ENCODE results near the gene ERC2. TPM values are rescaled to one million over a fixed set of nuclear protein-coding genes. Genes with fewer than 3 reads are reported as not detected.

Gene ERC2
- total RNA-seq, 4 donors from 2014 or later, result 0.81 to 2.9 (median 1.6) TPM

DNA sequence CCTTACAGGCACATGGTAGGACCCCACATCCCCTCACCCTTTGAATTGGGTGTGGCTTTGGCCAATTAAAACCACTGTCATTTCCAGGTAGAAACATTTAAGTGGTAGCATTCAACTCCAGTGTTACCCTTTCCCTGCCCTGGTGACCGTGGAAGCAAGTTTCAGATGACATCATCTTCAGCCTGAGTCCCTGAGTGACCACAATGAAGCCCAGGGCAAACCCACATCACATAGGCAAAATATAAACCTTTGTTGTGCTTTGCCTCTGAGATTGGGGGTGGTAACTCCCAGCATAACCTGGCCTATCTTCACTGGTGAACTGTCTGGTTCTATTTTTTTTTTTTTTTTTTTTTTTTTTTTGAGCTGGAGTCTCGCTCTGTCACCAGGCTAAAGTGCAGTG, 577.2 kb downstream of the ERC2 start:
- ATAC-seq, result no peak
- Histone ChIP-seq H3K9me3 (no peaks in the 10 kb centered on the region), H3K4me3 (no peak overlapping the region), H3K27me3 (no peaks in the 10 kb centered on the region), H3K27ac (no peak overlapping the region), H3K36me3 (no peaks in the 10 kb centered on the region), H3K4me1 (peaks cover 0 to 8% (median 0%) of the 10 kb centered on the region in 3 donors)
- TF ChIP-seq, protein P1, sequence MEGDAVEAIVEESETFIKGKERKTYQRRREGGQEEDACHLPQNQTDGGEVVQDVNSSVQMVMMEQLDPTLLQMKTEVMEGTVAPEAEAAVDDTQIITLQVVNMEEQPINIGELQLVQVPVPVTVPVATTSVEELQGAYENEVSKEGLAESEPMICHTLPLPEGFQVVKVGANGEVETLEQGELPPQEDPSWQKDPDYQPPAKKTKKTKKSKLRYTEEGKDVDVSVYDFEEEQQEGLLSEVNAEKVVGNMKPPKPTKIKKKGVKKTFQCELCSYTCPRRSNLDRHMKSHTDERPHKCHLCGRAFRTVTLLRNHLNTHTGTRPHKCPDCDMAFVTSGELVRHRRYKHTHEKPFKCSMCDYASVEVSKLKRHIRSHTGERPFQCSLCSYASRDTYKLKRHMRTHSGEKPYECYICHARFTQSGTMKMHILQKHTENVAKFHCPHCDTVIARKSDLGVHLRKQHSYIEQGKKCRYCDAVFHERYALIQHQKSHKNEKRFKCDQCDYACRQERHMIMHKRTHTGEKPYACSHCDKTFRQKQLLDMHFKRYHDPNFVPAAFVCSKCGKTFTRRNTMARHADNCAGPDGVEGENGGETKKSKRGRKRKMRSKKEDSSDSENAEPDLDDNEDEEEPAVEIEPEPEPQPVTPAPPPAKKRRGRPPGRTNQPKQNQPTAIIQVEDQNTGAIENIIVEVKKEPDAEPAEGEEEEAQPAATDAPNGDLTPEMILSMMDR (IDR thresholded peaks at IDR 0.05), result no peak
- TF ChIP-seq EP300 (IDR thresholded peaks at IDR 0.05) (no peak), POLR2AphosphoS5 (IDR thresholded peaks at IDR 0.05) (no peak), POLR2A (IDR thresholded peaks at IDR 0.05) (no peak)
- WGBS, 2 donors (ENCODE audit: low coverage in 1 of 2), result 67 to 85% methylated on average over 1 to 2 of the region's 2 CpGs

DNA sequence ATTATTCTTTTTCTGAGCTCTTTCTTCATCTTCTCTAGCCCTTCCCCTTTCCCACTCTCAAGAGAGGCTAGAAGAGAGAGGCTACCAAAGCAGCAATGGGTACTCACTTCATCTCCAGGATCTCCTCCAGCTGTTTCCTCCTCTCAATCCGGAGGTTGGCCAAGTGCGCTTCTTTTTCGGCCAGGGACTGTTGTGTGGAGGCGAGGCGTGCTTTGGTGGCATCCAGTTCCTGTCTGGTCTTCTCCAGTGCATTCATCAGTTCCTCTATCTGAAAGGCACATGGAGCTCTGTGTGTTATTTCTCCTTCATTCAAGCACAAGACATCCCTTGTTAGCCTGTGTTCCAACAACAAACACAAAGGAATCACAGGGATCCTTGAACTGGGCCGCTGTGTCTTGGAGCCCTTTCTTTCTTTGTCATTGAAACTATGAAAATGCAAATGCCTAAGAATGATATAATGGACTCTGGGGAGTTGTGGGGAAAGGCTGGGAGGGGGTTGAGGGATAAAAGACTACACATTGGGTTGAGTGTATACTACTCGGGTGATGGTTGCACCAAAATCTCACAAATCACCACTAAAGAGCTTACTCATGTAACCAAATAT, 579.9 kb downstream of the ERC2 start:
- no peaks in the 10 kb centered on the region for H3K36me3 ChIP-seq
- WGBS, 2 donors (ENCODE audit: low coverage in 1 of 2), result 89 to 92% methylated on average over 6 to 7 of the region's 7 CpGs
- ATAC-seq, result no peak
- H3K27ac ChIP-seq, result no peak overlapping the region
- TF ChIP-seq POLR2A (IDR thresholded peaks at IDR 0.05) (no peak), POLR2AphosphoS5 (IDR thresholded peaks at IDR 0.05) (no peak), EP300 (IDR thresholded peaks at IDR 0.05) (no peak)
- TF ChIP-seq, protein P1 (IDR thresholded peaks at IDR 0.05), result no peak
- no peak overlapping the region for H3K4me3 ChIP-seq
- H3K27me3 ChIP-seq, result no peaks in the 10 kb centered on the region
- H3K4me1 ChIP-seq, result peaks cover 0 to 17% (median 0%) of the 10 kb centered on the region in 3 donors
- no peaks in the 10 kb centered on the region for H3K9me3 ChIP-seq

DNA sequence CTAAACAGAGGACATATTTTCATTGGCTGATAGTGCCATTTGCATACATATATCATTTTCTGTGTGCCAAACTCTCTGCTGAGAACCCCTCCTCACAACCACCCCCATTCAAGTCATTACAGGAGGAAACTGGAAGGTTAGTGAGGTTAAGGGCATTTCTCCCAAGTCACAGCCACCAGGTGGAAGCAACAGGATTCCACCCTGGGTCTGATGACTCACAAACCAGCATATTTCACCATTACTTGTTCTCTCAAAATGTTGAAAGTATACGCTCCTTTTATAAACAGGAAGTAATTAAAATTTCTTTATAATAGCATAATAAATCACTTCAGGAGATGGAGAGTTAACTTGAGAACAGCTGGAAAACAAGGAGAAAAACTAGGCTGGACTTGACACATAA, 582.5 kb downstream of the ERC2 start:
- H3K9me3 ChIP-seq, result no peaks in the 10 kb centered on the region
- H3K4me3 ChIP-seq, result no peak overlapping the region
- H3K36me3 ChIP-seq, result no peaks in the 10 kb centered on the region
- peak; percentile 51 for ATAC-seq
- no peaks in the 10 kb centered on the region for H3K27me3 ChIP-seq
- H3K4me1 ChIP-seq, result peaks cover 0 to 17% (median 0%) of the 10 kb centered on the region in 3 donors
- TF ChIP-seq, protein P1 (IDR thresholded peaks at IDR 0.05), result peak in 1 of 4 experiments; percentile 28
- TF ChIP-seq POLR2A (IDR thresholded peaks at IDR 0.05), result no peak
- WGBS, 2 donors (ENCODE audit: low coverage in 1 of 2), result 0% methylated on average over 1 of the region's 1 CpG
- H3K27ac ChIP-seq, result peak overlapping the region in 2 of 4 donors; percentile 9 to 32

DNA sequence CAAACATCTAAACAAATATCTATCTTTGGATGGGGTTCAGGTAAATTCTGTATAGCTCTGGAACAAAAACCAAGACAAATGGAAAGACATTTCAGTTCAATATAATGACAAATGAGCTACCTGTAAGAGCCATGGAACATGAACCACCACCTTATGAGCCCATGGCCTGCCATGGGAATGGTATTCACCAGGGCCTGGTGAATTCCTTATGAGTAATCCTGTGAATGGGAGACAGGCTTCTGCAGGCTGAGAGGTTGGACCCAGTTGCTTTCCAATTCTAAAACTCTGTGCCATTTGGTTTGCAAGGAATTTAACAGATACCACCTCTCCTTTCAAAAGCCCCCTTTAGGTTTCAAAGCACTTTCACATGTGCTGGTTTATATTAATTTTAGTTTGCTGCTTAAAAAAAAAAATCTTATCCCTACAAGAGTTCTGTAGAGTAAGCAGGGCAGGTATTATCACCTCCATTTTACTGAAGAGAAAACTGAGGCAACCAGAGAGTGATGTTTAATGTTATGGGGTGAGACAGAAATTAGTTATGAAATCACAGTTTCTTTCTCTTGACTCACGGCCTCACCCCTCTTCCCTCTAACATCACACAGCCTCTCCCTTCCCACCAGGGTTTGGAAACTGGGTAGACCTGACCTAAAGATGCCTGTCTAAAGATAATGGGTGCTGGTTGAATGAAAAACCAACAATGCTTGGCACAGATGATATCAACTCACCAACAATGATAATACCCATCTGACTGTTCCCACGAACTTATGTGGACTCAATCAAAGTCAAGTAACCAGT, 583.6 kb downstream of the ERC2 start:
- ATAC-seq, result no peak
- TF ChIP-seq, protein P1 (IDR thresholded peaks at IDR 0.05), result no peak
- TF ChIP-seq POLR2AphosphoS5 (IDR thresholded peaks at IDR 0.05) (no peak), EP300 (IDR thresholded peaks at IDR 0.05) (no peak), POLR2A (IDR thresholded peaks at IDR 0.05) (no peak)
- H3K4me1 ChIP-seq, result peaks cover 0 to 21% (median 0%) of the 10 kb centered on the region in 3 donors

More for the DNA sequence above, 583.6 kb downstream of the ERC2 start:
- Histone ChIP-seq H3K9me3 (no peaks in the 10 kb centered on the region), H3K36me3 (no peaks in the 10 kb centered on the region), H3K4me3 (no peak overlapping the region), H3K27me3 (no peaks in the 10 kb centered on the region), H3K27ac (peak overlapping the region in 2 of 4 donors; percentile 9 to 32)
- 27 to 63% methylated on average over 2 of the region's 2 CpGs for WGBS, 2 donors (ENCODE audit: low coverage in 1 of 2)
